ENCODE measurements around the gene ADAM23.

Gene ADAM23

DNA sequence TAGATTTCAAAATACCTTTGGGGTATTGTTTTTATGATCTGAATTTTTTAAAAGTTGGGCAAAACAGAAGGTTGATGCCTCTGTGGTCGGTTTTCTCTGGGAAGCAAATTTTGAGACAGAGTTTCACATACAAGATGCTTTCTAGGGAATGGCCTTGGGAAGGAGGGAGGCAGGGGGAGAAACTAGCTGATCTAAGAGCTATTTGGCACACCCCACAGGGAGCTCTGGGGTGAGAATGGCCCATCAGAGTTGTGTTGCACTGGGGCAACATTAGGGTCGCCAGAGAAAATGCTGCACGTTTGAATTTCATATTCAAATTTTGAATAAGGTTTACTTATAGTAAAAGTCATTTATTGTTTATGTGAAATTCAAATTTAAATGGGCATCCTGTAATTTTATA is 11.9 kb upstream of the ADAM23 start:
- TF ChIP-seq EGR1 (IDR thresholded peaks at IDR 0.05) (no peak), NFIC (IDR thresholded peaks at IDR 0.05) (no peak), ZBTB7A (IDR thresholded peaks at IDR 0.05; ENCODE audit: low read depth) (no peak), TAF1 (IDR thresholded peaks at IDR 0.05; ENCODE audit: low read depth) (no peak), TEAD4 (IDR thresholded peaks at IDR 0.05) (no peak), FOXM1 (IDR thresholded peaks at IDR 0.05; ENCODE audit: borderline replicate concordance, low read depth) (no peak), CREB1 (IDR thresholded peaks at IDR 0.05; ENCODE audit: low read depth) (no peak), RAD21 (IDR thresholded peaks at IDR 0.05; ENCODE audit: low read depth) (no peak), YY1 (IDR thresholded peaks at IDR 0.05; ENCODE audit: low read depth) (no peak), CEBPB (IDR thresholded peaks at IDR 0.05) (no peak), TCF12 (IDR thresholded peaks at IDR 0.05; ENCODE audit: low read depth) (no peak)
- TF ChIP-seq, protein P1, sequence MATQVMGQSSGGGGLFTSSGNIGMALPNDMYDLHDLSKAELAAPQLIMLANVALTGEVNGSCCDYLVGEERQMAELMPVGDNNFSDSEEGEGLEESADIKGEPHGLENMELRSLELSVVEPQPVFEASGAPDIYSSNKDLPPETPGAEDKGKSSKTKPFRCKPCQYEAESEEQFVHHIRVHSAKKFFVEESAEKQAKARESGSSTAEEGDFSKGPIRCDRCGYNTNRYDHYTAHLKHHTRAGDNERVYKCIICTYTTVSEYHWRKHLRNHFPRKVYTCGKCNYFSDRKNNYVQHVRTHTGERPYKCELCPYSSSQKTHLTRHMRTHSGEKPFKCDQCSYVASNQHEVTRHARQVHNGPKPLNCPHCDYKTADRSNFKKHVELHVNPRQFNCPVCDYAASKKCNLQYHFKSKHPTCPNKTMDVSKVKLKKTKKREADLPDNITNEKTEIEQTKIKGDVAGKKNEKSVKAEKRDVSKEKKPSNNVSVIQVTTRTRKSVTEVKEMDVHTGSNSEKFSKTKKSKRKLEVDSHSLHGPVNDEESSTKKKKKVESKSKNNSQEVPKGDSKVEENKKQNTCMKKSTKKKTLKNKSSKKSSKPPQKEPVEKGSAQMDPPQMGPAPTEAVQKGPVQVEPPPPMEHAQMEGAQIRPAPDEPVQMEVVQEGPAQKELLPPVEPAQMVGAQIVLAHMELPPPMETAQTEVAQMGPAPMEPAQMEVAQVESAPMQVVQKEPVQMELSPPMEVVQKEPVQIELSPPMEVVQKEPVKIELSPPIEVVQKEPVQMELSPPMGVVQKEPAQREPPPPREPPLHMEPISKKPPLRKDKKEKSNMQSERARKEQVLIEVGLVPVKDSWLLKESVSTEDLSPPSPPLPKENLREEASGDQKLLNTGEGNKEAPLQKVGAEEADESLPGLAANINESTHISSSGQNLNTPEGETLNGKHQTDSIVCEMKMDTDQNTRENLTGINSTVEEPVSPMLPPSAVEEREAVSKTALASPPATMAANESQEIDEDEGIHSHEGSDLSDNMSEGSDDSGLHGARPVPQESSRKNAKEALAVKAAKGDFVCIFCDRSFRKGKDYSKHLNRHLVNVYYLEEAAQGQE (IDR thresholded peaks at IDR 0.05; ENCODE audit: low read depth): no peak

DNA sequence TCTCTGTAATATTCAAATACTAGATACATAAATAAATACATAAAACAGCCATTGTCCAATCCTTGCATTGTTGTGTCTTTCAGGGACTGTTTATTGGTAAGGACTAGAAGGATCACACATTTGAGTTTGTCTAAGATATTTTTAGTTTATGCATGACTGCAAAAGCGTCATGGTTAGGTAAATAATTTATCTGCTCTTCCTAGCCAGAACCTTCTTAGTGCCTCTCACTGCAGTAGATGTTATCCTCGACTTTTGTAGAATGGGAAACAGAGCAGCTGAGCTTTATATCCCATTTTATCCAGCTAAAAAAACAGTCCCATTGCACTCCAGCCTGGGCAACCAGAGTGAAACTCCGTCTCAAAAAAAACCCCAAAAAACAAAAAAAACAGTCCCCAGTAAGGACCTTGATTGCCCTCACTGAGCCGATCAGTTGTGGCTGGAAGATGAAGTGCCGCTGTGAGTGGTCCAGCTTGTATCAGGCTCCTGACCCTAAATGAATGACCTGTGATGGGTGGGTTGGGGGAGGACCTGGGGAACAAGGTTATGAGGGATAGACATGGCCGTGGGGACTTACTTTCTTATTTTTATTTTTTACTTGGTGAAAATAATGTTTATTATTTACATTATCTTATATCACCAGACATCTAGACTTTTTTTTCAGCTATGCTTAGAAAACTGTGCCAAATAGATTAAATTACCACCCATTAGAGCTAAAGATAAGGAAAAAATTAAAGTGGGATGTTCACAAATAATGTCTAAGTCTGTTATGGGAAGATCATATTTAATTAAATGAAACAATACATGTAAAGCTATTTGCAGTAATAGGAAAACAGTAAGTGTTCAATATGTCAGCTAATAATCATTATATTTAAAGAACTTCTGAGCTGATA is 10.9 kb upstream of the ADAM23 start:
- no peak for TF ChIP-seq TEAD4 (IDR thresholded peaks at IDR 0.05)
- TF ChIP-seq EGR1 (IDR thresholded peaks at IDR 0.05): no peak
- no peak for TF ChIP-seq CEBPB (IDR thresholded peaks at IDR 0.05)
- TF ChIP-seq, protein P2, sequence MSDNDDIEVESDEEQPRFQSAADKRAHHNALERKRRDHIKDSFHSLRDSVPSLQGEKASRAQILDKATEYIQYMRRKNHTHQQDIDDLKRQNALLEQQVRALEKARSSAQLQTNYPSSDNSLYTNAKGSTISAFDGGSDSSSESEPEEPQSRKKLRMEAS (IDR thresholded peaks at IDR 0.05): no peak

DNA sequence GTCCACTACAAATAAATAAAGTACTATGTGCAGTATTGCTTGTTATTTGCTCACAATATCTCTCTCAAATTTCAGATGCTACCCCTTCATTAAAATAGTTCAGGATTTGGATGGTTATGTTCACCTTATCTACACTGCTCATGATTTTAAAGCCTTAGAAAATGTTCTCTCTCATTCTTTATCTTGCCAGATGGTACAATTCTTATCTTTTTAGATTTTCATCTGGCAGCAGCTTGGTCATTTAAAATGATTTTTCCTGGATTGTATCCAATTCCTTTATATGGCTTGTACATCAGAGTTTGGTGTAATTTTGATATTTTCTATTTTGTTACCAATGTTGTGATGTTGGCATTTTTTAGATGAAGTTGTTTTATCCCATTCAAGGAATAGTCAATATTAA is 10.1 kb upstream of the ADAM23 start:
- TF ChIP-seq CREB1 (IDR thresholded peaks at IDR 0.05; ENCODE audit: low read depth): no peak
- no peak for TF ChIP-seq EGR1 (IDR thresholded peaks at IDR 0.05)
- TF ChIP-seq CEBPB (IDR thresholded peaks at IDR 0.05): no peak
- no peak for TF ChIP-seq RAD21 (IDR thresholded peaks at IDR 0.05; ENCODE audit: low read depth)

DNA sequence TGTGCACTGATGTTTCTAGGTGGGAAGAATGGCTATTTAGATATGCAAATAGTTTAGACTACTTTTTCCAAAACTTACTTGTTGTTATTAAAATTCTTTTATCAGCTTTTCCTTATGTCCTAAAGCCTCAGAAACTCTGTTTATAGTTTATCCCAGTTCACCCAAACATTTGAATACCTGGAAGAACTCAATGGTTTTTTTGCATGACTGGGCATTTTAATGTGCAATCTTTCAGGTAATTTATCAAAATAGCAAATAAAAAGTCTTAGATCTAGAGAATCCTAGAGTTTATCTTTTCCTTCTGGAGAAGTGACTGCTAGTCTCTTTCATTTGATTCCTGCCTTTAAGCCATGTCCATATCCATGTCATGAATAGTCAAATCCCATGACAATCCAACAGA is 9.6 kb upstream of the ADAM23 start:
- TF ChIP-seq EGR1 (IDR thresholded peaks at IDR 0.05) (no peak), TAF1 (IDR thresholded peaks at IDR 0.05; ENCODE audit: low read depth) (no peak), CREB1 (IDR thresholded peaks at IDR 0.05; ENCODE audit: low read depth) (no peak), CEBPB (IDR thresholded peaks at IDR 0.05) (no peak), YY1 (IDR thresholded peaks at IDR 0.05; ENCODE audit: low read depth) (no peak), TEAD4 (IDR thresholded peaks at IDR 0.05) (no peak), NFIC (IDR thresholded peaks at IDR 0.05) (no peak), FOXM1 (IDR thresholded peaks at IDR 0.05; ENCODE audit: borderline replicate concordance, low read depth) (no peak), ZBTB7A (IDR thresholded peaks at IDR 0.05; ENCODE audit: low read depth) (no peak), RAD21 (IDR thresholded peaks at IDR 0.05; ENCODE audit: low read depth) (no peak), EP300 (IDR thresholded peaks at IDR 0.05; ENCODE audit: borderline replicate concordance) (no peak)
- TF ChIP-seq, protein P1 (IDR thresholded peaks at IDR 0.05; ENCODE audit: low read depth): no peak
- TF ChIP-seq, protein P2 (IDR thresholded peaks at IDR 0.05): no peak
- TF ChIP-seq, protein P3, sequence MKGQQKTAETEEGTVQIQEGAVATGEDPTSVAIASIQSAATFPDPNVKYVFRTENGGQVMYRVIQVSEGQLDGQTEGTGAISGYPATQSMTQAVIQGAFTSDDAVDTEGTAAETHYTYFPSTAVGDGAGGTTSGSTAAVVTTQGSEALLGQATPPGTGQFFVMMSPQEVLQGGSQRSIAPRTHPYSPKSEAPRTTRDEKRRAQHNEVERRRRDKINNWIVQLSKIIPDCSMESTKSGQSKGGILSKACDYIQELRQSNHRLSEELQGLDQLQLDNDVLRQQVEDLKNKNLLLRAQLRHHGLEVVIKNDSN (IDR thresholded peaks at IDR 0.05): no peak

DNA sequence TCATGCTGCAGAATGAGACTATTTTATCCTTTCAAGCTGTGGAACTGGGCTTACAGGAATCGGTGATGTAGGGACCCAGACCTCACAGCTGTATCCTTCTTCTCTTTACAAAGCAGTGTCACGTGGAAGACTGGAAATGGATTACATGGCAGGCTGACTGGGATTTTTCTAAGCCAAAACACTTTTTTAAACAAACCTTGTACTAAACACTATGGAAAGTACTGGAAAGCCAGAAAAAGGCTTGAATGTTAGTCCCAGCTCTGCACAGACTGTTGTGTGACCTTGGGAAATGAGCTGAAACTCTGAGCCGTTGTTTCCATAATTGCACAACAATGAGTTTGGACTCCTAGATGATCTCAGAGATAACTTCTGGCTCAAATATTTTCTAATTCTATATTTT is 7.6 kb upstream of the ADAM23 start:
- TF ChIP-seq TCF12 (IDR thresholded peaks at IDR 0.05; ENCODE audit: low read depth) (no peak), FOXM1 (IDR thresholded peaks at IDR 0.05; ENCODE audit: borderline replicate concordance, low read depth) (no peak), NFIC (IDR thresholded peaks at IDR 0.05) (no peak), EGR1 (IDR thresholded peaks at IDR 0.05) (no peak), YY1 (IDR thresholded peaks at IDR 0.05; ENCODE audit: low read depth) (no peak), EP300 (IDR thresholded peaks at IDR 0.05; ENCODE audit: borderline replicate concordance) (no peak), RAD21 (IDR thresholded peaks at IDR 0.05; ENCODE audit: low read depth) (no peak), ZBTB7A (IDR thresholded peaks at IDR 0.05; ENCODE audit: low read depth) (no peak), CREB1 (IDR thresholded peaks at IDR 0.05; ENCODE audit: low read depth) (no peak), TEAD4 (IDR thresholded peaks at IDR 0.05) (no peak), CEBPB (IDR thresholded peaks at IDR 0.05) (no peak), TAF1 (IDR thresholded peaks at IDR 0.05; ENCODE audit: low read depth) (no peak)
- TF ChIP-seq, protein P1 (IDR thresholded peaks at IDR 0.05; ENCODE audit: low read depth): no peak
- TF ChIP-seq, protein P2 (IDR thresholded peaks at IDR 0.05): no peak
- TF ChIP-seq, protein P3 (IDR thresholded peaks at IDR 0.05): no peak

Data from Ishikawa (cell line).